Colonic mucosa (tissue), 4 donors: Measurements from ENCODE around the gene MAP4. TPM values are rescaled to one million over a fixed set of nuclear protein-coding genes. Genes with fewer than 3 reads are reported as not detected.
"Not testable (repeated sequence)": the region's sequence is repeated elsewhere in the genome, so short reads cannot be mapped to it uniquely, and the experiment has no call there.

Experiments used
- DNase-seq: peaks from one replicate; pipeline ENCODE4 v3.0.0-alpha.2; 2020
- H3K27ac ChIP-seq: fragments of 200-600 bp; one replicate; pipeline ENCODE4 v1.8.0; 2021
- H3K27me3 ChIP-seq: fragments of 200-600 bp; one replicate; pipeline ENCODE4 v1.8.0; 2021
- H3K36me3 ChIP-seq: fragments of 200-600 bp; one replicate; pipeline ENCODE4 v1.8.0; 2021
- H3K4me1 ChIP-seq: fragments of 200-600 bp; one replicate; pipeline ENCODE4 v1.8.0; 2021; ENCODE audit warnings: mild to moderate bottlenecking
- H3K4me3 ChIP-seq: fragments of 200-600 bp; one replicate; pipeline ENCODE4 v1.8.0; 2021
- H3K9ac ChIP-seq, 2 donors: one replicate each; pipeline ENCODE4 v1.7.0; 2013; ENCODE audit warnings: control low read depth in 2 of 2, low read depth in 2 of 2, low read length in 2 of 2
- H3K9me3 ChIP-seq: fragments of 200-600 bp; one replicate; pipeline ENCODE4 v1.8.0; 2021
- intact Hi-C: fragments of 100-400 bp; cut with DNase I; formaldehyde crosslinking; loops from one replicate; pipeline ENCODE4 v1.14.1; 2022
- total RNA-seq, 2 donors: library from RNA; stranded (reverse); fragmentation: NEBNext Ultra II Directional in 1 of 2; extraction: Animal tissue kit (Norgen Biotek cat#: 25700) in 1 of 2; gene quantifications; one replicate each; pipeline ENCODE4 v1.2.1, GENCODE V29; 2021
- TF ChIP-seq, protein P1 (sequence below): fragments of 200-600 bp; IDR thresholded peaks from one replicate; pipeline ENCODE4 v1.8.0; 2022; ENCODE audit warnings: antibody characterized with exemption, mild to moderate bottlenecking
- donor health status: healthy.
- donor health status: DM: no; HTN: no; CAD: no.
- donor health status: DM: no; HTN: no; CAD: no.

MAP4 gene
- total RNA-seq, 2 donors from 2014 or later: 117 to 132 TPM

DNA sequence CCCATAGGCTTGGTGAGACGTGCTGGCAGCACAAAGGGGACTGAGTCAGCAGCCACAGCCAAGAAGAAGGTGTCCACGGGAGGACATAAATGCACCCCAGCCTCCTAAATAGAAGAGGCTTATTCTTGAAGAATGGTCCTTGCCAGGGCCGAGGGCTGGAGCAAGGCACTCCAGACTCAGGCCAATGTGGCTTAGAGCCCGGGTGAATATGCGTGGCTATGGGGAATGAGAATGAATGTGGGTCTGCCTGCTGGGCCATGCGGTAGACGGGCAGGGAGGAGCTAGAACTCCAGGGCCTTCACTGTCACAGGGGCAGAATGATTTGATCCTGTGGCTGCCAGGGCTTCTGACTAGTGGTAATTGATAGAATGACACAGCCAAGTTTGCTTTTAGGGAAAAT is 179.2 kb downstream of the MAP4 start:
- H3K27me3 ChIP-seq: no peaks in the 10 kb centered on the region
- no peak for DNase-seq
- intact Hi-C loops: loop anchor here (5.0 kb wide), 2 partner anchors 155 to 315 kb away; no protein-coding TSS in a partner anchor
- no peaks in the 10 kb centered on the region for H3K9me3 ChIP-seq
- H3K4me3 ChIP-seq: no peak overlapping the region
- H3K9ac ChIP-seq: no peak overlapping the region
- H3K36me3 ChIP-seq: peaks cover 12% of the 10 kb centered on the region
- no peak overlapping the region for H3K27ac ChIP-seq
- TF ChIP-seq, protein P1, sequence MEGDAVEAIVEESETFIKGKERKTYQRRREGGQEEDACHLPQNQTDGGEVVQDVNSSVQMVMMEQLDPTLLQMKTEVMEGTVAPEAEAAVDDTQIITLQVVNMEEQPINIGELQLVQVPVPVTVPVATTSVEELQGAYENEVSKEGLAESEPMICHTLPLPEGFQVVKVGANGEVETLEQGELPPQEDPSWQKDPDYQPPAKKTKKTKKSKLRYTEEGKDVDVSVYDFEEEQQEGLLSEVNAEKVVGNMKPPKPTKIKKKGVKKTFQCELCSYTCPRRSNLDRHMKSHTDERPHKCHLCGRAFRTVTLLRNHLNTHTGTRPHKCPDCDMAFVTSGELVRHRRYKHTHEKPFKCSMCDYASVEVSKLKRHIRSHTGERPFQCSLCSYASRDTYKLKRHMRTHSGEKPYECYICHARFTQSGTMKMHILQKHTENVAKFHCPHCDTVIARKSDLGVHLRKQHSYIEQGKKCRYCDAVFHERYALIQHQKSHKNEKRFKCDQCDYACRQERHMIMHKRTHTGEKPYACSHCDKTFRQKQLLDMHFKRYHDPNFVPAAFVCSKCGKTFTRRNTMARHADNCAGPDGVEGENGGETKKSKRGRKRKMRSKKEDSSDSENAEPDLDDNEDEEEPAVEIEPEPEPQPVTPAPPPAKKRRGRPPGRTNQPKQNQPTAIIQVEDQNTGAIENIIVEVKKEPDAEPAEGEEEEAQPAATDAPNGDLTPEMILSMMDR: no peak
- no peaks in the 10 kb centered on the region for H3K4me1 ChIP-seq

DNA sequence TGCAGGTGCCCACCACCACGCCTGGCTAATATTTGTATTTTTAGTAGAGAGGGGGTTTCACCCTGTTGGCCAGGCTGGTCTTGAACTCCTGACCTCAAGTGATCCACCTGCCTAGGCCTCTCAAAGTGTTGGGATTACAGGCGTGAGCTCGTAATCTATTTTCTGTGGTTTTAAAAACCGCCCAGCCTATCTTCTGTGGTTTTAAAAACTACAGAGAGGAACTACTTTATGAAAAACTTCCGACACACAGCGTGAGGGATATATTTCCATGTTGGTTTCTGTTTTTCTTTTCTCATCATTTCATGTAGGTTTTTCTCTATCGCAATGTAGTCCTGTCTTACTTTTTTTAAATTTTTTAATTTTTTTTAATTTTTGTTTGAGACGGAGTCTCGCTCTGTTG is 186.7 kb downstream of the MAP4 start:
- H3K9ac ChIP-seq, DNase-seq, H3K36me3 ChIP-seq, H3K4me1 ChIP-seq, H3K9me3 ChIP-seq, H3K4me3 ChIP-seq, intact Hi-C loops, H3K27ac ChIP-seq, H3K27me3 ChIP-seq: not testable (repeated sequence)

GRCh38 chr3:47825590-47825989 is 190.6 kb downstream of the MAP4 start:
- Histone ChIP-seq H3K4me1 (peaks cover 8% of the 10 kb centered on the region), H3K9ac (peak overlapping the region; percentile 95 to 96), H3K27ac (peak overlapping the region; percentile 49), H3K4me3 (peak overlapping the region; percentile 99), H3K36me3 (peaks cover 4% of the 10 kb centered on the region), H3K27me3 (no peaks in the 10 kb centered on the region), H3K9me3 (no peaks in the 10 kb centered on the region)
- intact Hi-C loops: no loop called here
- no peak for DNase-seq
- TF ChIP-seq, protein P1: no peak

GRCh38 chr3:47824541-47825473 is 191.4 kb downstream of the MAP4 start:
- TF ChIP-seq, protein P1: peak; percentile 91
- peak overlapping the region; percentile 95 to 96 for H3K9ac ChIP-seq
- peak; percentile 74 for DNase-seq
- intact Hi-C loops: no loop called here
- peak overlapping the region; percentile 99 for H3K4me3 ChIP-seq
- H3K27me3 ChIP-seq: no peaks in the 10 kb centered on the region
- H3K9me3 ChIP-seq: no peaks in the 10 kb centered on the region
- H3K36me3 ChIP-seq: no peaks in the 10 kb centered on the region
- H3K27ac ChIP-seq: peak overlapping the region; percentile 49
- H3K4me1 ChIP-seq: peaks cover 8% of the 10 kb centered on the region

GRCh38 chr3:47817609-47818008 is 198.6 kb downstream of the MAP4 start:
- Histone ChIP-seq H3K27me3 (no peaks in the 10 kb centered on the region), H3K9me3 (no peaks in the 10 kb centered on the region), H3K27ac (no peak overlapping the region), H3K9ac (no peak overlapping the region), H3K4me1 (no peaks in the 10 kb centered on the region), H3K4me3 (no peak overlapping the region), H3K36me3 (no peaks in the 10 kb centered on the region)
- intact Hi-C loops: no loop called here
- DNase-seq: no peak
- TF ChIP-seq, protein P1: no peak
